Keratinocyte (primary cell): ENCODE results near the gene AGMAT. TPM values are rescaled to one million over a fixed set of nuclear protein-coding genes. Genes with fewer than 3 reads are reported as not detected.

ENCODE experiments used
- DNase-seq: peaks from one replicate; pipeline ENCODE4 v3.0.0-alpha.2; 2011; ENCODE audit warnings: low read depth, missing footprints, low spot score
- FAIRE-seq: peaks from 2 replicates; lab custom pipeline; 2011; peaks lifted over from hg19 to GRCh38; lab: Jason Lieb, UNC
- H2AFZ ChIP-seq: 2 replicates; pipeline ENCODE4 v1.6.0; 2012; ENCODE audit warnings: low read length, control low read depth, inconsistent platforms; ENCODE audit not compliant: control insufficient read depth
- H3K27ac ChIP-seq: 2 replicates; pipeline ENCODE4 v1.5.1; 2011; ENCODE audit warnings: low read length; ENCODE audit not compliant: control insufficient read depth, insufficient read depth
- H3K27me3 ChIP-seq: 3 replicates; pipeline ENCODE4 v1.6.0; 2011; ENCODE audit warnings: low read length; ENCODE audit not compliant: control insufficient read depth, insufficient read depth; ENCODE audit errors: extremely low read depth
- H3K36me3 ChIP-seq, 2 experiments: 2 replicates in 1 of 2; 3 replicates in 1 of 2; pipeline ENCODE4 v1.5.1; 2011; ENCODE audit warnings: low read length in 2 of 2, mild to moderate bottlenecking in 1 of 2; ENCODE audit not compliant: control insufficient read depth in 2 of 2, insufficient read depth in 2 of 2; ENCODE audit errors: extremely low read depth in 1 of 2
- H3K4me1 ChIP-seq: 3 replicates; pipeline ENCODE4 v1.5.1; 2011; ENCODE audit warnings: low read length; ENCODE audit not compliant: control insufficient read depth, insufficient read depth; ENCODE audit errors: extremely low read depth
- H3K4me2 ChIP-seq: 3 replicates; pipeline ENCODE4 v1.6.0; 2011; ENCODE audit warnings: low read depth, low read length; ENCODE audit not compliant: control insufficient read depth, insufficient read depth; ENCODE audit errors: extremely low read depth
- H3K4me3 ChIP-seq, 3 experiments: fragments of 200-600 bp in 1 of 3; sonication (generic) in 1 of 3; 2 replicates in 2 of 3; 3 replicates in 1 of 3; pipeline ENCODE4 v1.5.1; 2011 to 2016; ENCODE audit warnings: low read length in 3 of 3, mild to moderate bottlenecking in 3 of 3, control low read depth in 2 of 3, inconsistent platforms in 1 of 3, low read depth in 1 of 3, mixed read lengths in 1 of 3, mixed run types in 1 of 3, moderate library complexity in 1 of 3; ENCODE audit not compliant: control insufficient read depth in 2 of 3, insufficient read depth in 2 of 3; ENCODE audit errors: extremely low read depth in 1 of 3
- H3K79me2 ChIP-seq: 2 replicates; pipeline ENCODE4 v1.6.0; 2012; ENCODE audit warnings: low read length; ENCODE audit not compliant: control insufficient read depth, insufficient read depth
- H3K9ac ChIP-seq: 3 replicates; pipeline ENCODE4 v1.6.0; 2011; ENCODE audit warnings: low read length; ENCODE audit not compliant: control insufficient read depth, insufficient read depth; ENCODE audit errors: extremely low read depth
- H3K9me1 ChIP-seq: 3 replicates; pipeline ENCODE4 v1.6.0; 2011; ENCODE audit warnings: low read length; ENCODE audit not compliant: control insufficient read depth, insufficient read depth; ENCODE audit errors: extremely low read depth
- H3K9me3 ChIP-seq: 2 replicates; pipeline ENCODE4 v1.5.1; 2012; ENCODE audit warnings: low read depth, low read length; ENCODE audit not compliant: control insufficient read depth
- H4K20me1 ChIP-seq: 3 replicates; pipeline ENCODE4 v1.6.0; 2011; ENCODE audit warnings: low read length; ENCODE audit not compliant: control insufficient read depth, insufficient read depth; ENCODE audit errors: extremely low read depth
- EZH2 ChIP-seq: IDR thresholded peaks from one replicate; pipeline ENCODE4 v1.6.1; 2012; ENCODE audit warnings: inconsistent platforms, mild to moderate bottlenecking, low read length, moderate library complexity
- dilution Hi-C: fragments of 300-500 bp; cut with MboI; formaldehyde crosslinking; loops from one replicate; pipeline ENCODE4 v1.7.0; 2020; ENCODE audit warnings: low sequenced_read_pairs; ENCODE audit not compliant: extremely low pct_ligation_motif_present
- polyA minus RNA-seq, 3 experiments: library from RNA; depleted of rRNA, polyadenylated mRNA; stranded (reverse); fragments of >200 nt; gene quantifications; 1 replicate in 1 of 3; 2 replicates in 1 of 3; 3 replicates in 1 of 3; pipeline ENCODE4 v1.2.3, GENCODE V29; 2011
- polyA plus RNA-seq, 5 experiments: library from polyadenylated mRNA; depleted of rRNA in 3 of 5; stranded (reverse) in 3 of 5; stranded (forward) in 1 of 5; unstranded in 1 of 5; fragments of >200 nt; gene quantifications; 1 replicate in 1 of 5; 2 replicates in 3 of 5; 3 replicates in 1 of 5; pipeline versions ENCODE4 v1.2.1 to v1.2.3, GENCODE V29; 2011 to 2012; ENCODE audit warnings: missing spikeins in 2 of 5, low read depth in 1 of 5, low replicate concordance in 1 of 5
- TF ChIP-seq, protein P1 (sequence below), 3 experiments: IDR thresholded peaks in 1 of 3; conservative IDR thresholded peaks in 1 of 3; optimal IDR thresholded peaks in 1 of 3; 2 replicates in 2 of 3; 3 replicates in 1 of 3; pipeline versions ENCODE3 to v1.5.1; 2011; ENCODE audit warnings: low read length in 3 of 3, mild to moderate bottlenecking in 3 of 3, moderate library complexity in 2 of 3, control low read depth in 1 of 3, inconsistent platforms in 1 of 3; ENCODE audit not compliant: insufficient read depth in 2 of 3; ENCODE audit errors: extremely low read depth in 1 of 3

Gene AGMAT, protein sequence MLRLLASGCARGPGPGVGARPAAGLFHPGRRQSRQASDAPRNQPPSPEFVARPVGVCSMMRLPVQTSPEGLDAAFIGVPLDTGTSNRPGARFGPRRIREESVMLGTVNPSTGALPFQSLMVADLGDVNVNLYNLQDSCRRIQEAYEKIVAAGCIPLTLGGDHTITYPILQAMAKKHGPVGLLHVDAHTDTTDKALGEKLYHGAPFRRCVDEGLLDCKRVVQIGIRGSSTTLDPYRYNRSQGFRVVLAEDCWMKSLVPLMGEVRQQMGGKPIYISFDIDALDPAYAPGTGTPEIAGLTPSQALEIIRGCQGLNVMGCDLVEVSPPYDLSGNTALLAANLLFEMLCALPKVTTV
- 0.18 to 0.46 TPM (median 0.21 TPM) in 3 replicates for polyA plus RNA-seq
- not detected for polyA plus RNA-seq (2011; ENCODE audit: low read depth)
- polyA plus RNA-seq (2011; cell fraction: cytosol; rRNA removed): 0.18 and 0.29 TPM in 2 replicates
- polyA plus RNA-seq (2011; cell fraction: nucleus; rRNA removed): 0.15 TPM in 1 of 2 replicates, not detected in the other
- polyA plus RNA-seq (2012; ENCODE audit: low replicate concordance): 0.14 and 0.39 TPM in 2 replicates
- 0.23 to 0.69 TPM (median 0.45 TPM) in 3 replicates for polyA minus RNA-seq
- not detected for polyA minus RNA-seq (2011; cell fraction: cytosol; rRNA and poly(A)+ RNA removed)
- polyA minus RNA-seq (2011; cell fraction: nucleus; rRNA and poly(A)+ RNA removed): 0.21 and 0.47 TPM in 2 replicates

DNA sequence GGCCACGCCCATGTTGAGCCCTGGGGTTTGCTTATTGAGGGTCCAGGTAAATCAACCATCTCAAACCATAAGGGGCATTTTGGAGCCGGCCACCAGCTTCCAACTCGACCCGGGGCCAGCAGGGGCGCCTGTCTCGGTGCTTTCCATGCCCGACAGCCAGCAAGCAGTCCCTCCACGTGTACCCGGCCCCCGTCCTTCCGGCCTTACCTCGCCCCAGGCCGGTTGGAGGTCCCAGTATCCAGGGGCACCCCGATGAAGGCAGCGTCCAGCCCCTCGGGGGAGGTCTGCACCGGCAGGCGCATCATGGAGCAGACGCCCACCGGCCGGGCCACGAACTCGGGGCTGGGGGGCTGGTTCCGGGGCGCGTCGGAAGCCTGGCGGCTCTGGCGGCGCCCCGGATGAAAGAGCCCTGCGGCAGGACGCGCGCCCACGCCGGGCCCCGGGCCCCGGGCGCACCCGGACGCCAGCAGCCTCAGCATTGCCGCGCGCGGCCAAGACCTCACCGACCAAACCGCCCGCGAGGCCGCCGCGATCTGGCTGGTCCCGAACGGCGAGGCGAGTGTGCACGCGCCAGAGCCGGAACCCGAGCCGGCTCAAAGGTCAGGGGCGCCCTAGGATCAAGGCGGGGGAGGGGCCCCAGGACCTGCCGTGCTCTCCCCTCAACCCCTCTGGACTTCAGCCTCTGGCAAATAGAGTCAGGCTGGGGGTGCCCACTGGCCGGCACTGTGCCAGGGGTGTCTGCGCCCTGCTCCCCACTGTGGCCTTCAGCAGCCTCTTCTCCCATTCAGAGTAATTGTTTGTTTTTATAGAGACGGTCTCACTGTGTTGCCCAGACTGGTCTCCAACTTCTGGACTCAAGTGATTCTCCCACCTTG, at the start of gene AGMAT:
Gene AGMAT (minus strand): TSS at position 563 of the 875 bp plus-strand sequence. CDS start 84 bp downstream, at position 479.
- no peaks in the 10 kb centered on the region for H3K4me1 ChIP-seq
- H3K79me2 ChIP-seq: no peaks in the 10 kb centered on the region
- H3K9me3 ChIP-seq: no peaks in the 10 kb centered on the region
- peak within 1 kb of the TSS; percentile 70 for H2AFZ ChIP-seq
- H3K9ac ChIP-seq: peak within 1 kb of the TSS; percentile 61
- no peaks in the 10 kb centered on the region for H3K9me1 ChIP-seq
- H4K20me1 ChIP-seq: no peaks in the 10 kb centered on the region
- H3K27ac ChIP-seq: no peak within 1 kb of the TSS
- DNase-seq (no peak), FAIRE-seq (no peak)
- dilution Hi-C loops: no loop called here
- peak within 1 kb of the TSS; percentile 54 for H3K4me2 ChIP-seq
- H3K4me3 ChIP-seq: peak within 1 kb of the TSS; percentile 13 to 63 (median 21)
- H3K36me3 ChIP-seq: no peaks in the 10 kb centered on the region
- no peak for TF ChIP-seq EZH2
- TF ChIP-seq, protein P1, sequence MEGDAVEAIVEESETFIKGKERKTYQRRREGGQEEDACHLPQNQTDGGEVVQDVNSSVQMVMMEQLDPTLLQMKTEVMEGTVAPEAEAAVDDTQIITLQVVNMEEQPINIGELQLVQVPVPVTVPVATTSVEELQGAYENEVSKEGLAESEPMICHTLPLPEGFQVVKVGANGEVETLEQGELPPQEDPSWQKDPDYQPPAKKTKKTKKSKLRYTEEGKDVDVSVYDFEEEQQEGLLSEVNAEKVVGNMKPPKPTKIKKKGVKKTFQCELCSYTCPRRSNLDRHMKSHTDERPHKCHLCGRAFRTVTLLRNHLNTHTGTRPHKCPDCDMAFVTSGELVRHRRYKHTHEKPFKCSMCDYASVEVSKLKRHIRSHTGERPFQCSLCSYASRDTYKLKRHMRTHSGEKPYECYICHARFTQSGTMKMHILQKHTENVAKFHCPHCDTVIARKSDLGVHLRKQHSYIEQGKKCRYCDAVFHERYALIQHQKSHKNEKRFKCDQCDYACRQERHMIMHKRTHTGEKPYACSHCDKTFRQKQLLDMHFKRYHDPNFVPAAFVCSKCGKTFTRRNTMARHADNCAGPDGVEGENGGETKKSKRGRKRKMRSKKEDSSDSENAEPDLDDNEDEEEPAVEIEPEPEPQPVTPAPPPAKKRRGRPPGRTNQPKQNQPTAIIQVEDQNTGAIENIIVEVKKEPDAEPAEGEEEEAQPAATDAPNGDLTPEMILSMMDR (optimal IDR thresholded peaks at IDR 0.05 in 1 of 3, IDR thresholded peaks at IDR 0.05 in 1 of 3, conservative IDR thresholded peaks at IDR 0.05 in 1 of 3; ENCODE audit: extremely low read depth in 1 of 3, insufficient read depth in 2 of 3, low read length in 3 of 3): peak in 1 of 3 experiments; percentile 19
- H3K27me3 ChIP-seq: no peaks in the 10 kb centered on the region

DNA sequence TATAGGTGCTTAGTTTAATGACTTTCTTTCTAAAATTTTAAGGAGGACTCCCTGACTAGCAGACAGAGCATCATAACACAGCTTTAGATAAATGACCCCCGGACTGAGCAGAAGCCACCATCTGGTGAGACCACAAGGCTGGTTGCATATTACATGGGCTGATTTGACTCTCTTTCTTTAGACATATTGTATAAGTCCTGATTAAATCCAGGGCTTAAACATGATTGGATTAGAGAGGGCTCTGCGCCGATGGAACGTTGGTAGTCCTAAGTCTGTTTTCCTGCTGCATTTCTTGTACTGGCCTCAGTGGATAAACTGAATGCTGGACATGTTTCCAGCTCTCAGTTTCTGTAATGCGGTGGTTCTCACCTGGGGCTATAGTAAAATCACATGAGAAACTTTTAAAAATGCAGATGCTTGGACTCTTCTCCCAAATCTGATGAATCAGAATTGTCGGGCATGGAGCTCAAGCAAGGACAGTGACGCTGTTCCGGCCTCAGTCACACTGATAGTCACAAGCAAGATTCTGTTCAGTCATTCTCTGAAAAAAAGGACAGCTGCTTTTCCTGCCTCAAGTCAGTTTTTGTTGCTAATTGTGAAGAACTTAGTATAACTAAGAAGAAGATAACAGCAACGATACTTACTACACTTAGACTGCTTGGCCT, 49.0 kb upstream of the AGMAT start:
- H4K20me1 ChIP-seq: no peaks in the 10 kb centered on the region
- H3K79me2 ChIP-seq: peaks cover 3% of the 10 kb centered on the region
- no peak overlapping the region for H3K4me3 ChIP-seq
- no peaks in the 10 kb centered on the region for H3K4me1 ChIP-seq
- no peaks in the 10 kb centered on the region for H3K27me3 ChIP-seq
- dilution Hi-C loops: no loop called here
- no peaks in the 10 kb centered on the region for H3K9me3 ChIP-seq
- TF ChIP-seq, protein P1 (optimal IDR thresholded peaks at IDR 0.05 in 1 of 3, IDR thresholded peaks at IDR 0.05 in 1 of 3, conservative IDR thresholded peaks at IDR 0.05 in 1 of 3; ENCODE audit: extremely low read depth in 1 of 3, insufficient read depth in 2 of 3, low read length in 3 of 3): no peak
- no peak for TF ChIP-seq EZH2
- no peak for FAIRE-seq
- H3K4me2 ChIP-seq: no peak overlapping the region
- no peak overlapping the region for H3K27ac ChIP-seq
- DNase-seq: no peak
- peaks cover 35 to 40% of the 10 kb centered on the region in 2 experiments for H3K36me3 ChIP-seq
- H3K9me1 ChIP-seq: no peaks in the 10 kb centered on the region
- H2AFZ ChIP-seq: no peak overlapping the region
- no peak overlapping the region for H3K9ac ChIP-seq
